Stimulated activated CD4-positive, alpha-beta T cell treated with anti-CD3 and anti-CD28 coated beads, Interleukin-12 subunit alpha, Interleukin-12 subunit beta, amount 100 ng/mL, for 48 hours (primary cell): ENCODE measurements around the gene CAMK1D.
A peak's percentile ranks its signal among the peaks of the same experiment; 100 is the strongest.
"Not testable (repeated sequence)": the region's sequence is repeated elsewhere in the genome, so short reads cannot be mapped to it uniquely, and the experiment has no call there.

Source experiments
- DNase-seq, 3 donors: peaks; one replicate each; pipeline ENCODE4 v3.0.0-alpha.2; 2020; ENCODE audit warnings: low read depth in 2 of 3, low spot score in 1 of 3

CAMK1D gene

DNA sequence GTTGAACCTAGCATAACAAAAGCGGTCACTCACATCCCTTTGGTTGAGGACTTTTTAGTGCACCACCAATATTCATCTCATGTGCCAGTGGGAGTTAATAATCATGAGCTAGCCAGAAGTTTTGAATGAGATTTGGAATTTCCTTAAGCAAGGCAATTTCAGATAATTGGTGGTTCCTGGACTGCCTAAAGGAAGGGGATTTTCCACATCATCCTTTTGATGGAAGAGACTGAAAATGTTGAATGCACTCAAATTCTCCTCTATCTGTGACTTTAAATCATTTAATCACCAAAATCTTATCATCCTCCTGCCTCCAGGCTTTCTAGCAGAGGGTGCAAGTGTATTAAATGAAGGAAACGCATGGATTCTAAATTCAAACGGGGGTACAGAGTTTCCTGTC lies 391.5 kb downstream of the CAMK1D start:
- no peak for DNase-seq

DNA sequence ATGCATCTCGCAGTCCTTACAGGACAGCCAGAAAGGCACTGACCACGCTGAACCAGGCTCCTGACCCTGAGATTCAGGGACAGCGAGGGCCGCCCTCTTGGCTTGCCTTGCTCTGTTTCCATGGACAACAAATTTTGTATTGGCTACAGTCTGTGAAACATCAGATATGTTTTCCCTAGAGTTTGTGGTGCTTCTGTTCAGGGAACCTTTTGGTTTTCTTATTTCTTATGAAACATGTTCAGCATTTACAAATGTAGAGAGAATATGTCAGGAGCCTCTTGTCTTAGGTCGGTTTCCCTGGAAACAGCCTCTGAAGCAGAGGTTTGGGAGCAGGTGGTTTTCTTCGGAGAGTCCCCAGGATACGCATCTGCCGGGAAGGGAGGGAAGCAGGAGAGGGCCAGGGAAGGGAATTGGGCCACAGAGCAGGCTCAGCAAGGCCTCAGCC lies 392.0 kb downstream of the CAMK1D start:
- no peak for DNase-seq

DNA sequence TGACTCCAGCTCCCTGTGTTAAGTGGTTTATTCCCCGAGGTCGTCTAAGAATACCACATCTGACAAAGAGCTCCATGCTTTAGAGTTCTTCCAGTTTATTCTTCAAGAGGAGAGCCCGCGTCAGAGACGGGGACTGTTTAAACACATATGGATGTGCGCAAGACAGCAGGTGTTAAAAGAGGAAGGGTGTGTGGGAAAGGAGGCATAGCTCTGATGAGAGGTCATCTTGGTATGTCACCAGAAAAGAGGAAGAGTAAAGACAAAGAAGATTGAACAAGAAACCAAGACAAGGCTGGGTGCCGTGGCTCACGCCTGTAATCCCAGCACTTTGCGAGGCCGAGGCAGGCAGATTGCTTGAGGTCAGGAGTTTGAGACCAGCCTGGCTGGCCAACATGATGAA lies 393.4 kb downstream of the CAMK1D start:
- no peak for DNase-seq

- not testable (repeated sequence) for DNase-seq
Observed at GRCh38 chr10:12743466-12743865, 394.1 kb downstream of the CAMK1D start.

DNA sequence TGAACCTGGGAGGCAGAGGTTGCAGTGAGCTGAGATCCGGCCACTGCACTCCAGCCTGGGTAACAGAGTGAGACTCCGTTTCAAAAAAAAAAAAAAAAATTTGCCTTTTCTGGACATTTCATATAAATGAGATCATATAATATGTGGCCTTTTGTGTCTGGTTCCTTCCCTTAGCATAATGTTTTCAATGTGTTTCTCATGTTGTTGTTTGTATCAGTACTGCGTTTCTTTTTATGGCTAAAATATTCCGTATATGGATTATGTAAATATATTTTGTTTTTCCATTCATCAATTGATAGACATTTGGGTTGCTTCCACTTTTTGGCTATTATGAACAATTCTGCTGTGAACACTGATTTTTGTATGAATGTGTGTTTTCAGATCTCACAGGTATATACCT lies 394.6 kb downstream of the CAMK1D start:
- no peak for DNase-seq

- no peak for DNase-seq
Observed at GRCh38 chr10:12748186-12748585, 398.8 kb downstream of the CAMK1D start.

DNA sequence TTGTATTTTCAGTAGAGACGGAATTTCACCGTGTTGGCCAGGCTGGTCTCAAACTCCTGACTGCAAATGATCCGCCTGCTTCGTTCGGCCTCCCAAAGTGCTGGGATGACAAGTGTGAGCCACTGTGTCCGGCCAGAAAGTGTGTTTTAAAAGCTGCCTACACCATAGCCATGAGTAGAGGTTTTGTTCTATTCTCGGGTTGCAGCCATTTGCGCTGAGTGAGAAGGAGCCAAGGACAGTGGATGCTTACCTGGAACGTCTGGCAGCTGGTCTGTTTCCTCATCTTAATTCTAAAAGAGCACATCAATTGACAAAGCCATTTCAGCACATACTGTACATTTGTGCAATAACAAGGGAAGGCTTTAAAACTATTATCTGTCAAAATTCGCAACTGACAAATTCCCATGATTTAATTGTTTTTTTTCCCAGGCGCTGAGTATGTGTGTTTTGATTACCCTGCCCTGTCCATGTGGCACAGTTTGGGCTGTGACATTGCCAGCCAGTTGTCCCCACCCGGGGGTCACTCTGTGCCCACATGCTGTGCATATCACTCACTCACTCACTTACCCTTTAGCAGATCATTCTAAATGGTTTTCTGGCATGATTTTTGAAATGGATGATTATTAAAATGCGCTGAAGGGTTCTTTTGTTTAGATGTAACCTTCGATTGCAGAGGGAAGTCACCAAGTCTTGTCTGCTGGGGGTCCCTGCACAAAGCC lies 400.6 kb downstream of the CAMK1D start:
- no peak for DNase-seq

DNA sequence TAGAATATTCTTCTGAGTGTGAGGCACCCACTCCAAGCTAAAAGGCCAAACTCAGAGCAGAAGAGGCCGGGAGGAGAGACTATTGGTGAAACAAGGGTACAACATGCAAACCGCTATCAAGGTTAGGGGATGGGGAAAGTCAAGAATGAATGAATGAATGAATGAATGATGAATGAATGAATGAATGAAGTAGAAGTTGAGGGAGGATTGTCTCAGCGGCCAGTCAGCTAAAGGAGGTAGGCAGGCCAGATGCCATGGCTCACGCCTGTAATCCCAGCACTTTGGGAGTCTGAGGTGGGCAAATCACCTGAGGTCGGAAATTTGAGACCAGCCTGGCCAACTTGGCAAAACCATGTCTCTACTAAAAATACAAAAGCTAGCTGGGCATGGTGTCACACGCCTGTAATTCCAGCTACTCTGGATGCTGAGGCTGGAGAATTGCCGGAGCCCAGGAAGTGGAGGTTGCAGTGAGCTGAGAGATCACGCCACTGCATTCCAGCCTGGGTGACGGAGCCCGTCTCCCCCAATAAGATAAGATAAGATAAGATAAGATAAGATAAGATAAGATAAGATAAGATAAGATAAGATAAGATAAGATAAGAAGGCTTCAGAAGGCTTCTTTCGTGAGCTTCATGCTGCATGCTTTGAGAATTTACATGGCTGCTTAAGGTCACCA lies 401.3 kb downstream of the CAMK1D start:
- DNase-seq, result no peak

DNA sequence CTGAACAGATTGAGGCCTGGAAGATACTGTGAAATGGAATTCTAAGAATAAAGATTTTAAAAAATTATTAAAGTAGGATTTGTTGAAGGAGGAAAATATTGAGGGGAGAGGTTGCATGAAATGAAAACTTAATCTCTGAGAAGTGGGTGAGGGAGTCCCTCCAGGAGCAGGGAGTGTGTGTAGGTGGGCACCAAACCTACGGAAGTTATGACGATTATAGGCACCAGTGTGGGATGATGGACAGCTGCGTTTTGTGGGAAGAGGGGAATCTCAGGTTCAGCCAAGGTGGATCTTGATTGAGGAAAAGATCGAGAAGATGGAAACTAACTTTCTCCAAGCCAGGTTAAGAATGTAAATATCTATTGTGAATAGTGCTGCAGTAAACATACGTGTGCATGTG lies 405.7 kb downstream of the CAMK1D start:
- DNase-seq, result no peak

GRCh38 chr10:12757351-12757750 lies 408.0 kb downstream of the CAMK1D start:
- DNase-seq, result no peak

- no peak for DNase-seq
Observed at GRCh38 chr10:12758271-12758670, 408.9 kb downstream of the CAMK1D start.

- DNase-seq, result no peak
Observed at GRCh38 chr10:12766223-12766622, 416.9 kb downstream of the CAMK1D start.

- DNase-seq, result no peak
Observed at GRCh38 chr10:12768156-12769100, 419.1 kb downstream of the CAMK1D start.

GRCh38 chr10:12769323-12770044 lies 420.1 kb downstream of the CAMK1D start:
- no peak for DNase-seq

- DNase-seq, result no peak
Observed at GRCh38 chr10:12771981-12772760, 422.8 kb downstream of the CAMK1D start.

DNA sequence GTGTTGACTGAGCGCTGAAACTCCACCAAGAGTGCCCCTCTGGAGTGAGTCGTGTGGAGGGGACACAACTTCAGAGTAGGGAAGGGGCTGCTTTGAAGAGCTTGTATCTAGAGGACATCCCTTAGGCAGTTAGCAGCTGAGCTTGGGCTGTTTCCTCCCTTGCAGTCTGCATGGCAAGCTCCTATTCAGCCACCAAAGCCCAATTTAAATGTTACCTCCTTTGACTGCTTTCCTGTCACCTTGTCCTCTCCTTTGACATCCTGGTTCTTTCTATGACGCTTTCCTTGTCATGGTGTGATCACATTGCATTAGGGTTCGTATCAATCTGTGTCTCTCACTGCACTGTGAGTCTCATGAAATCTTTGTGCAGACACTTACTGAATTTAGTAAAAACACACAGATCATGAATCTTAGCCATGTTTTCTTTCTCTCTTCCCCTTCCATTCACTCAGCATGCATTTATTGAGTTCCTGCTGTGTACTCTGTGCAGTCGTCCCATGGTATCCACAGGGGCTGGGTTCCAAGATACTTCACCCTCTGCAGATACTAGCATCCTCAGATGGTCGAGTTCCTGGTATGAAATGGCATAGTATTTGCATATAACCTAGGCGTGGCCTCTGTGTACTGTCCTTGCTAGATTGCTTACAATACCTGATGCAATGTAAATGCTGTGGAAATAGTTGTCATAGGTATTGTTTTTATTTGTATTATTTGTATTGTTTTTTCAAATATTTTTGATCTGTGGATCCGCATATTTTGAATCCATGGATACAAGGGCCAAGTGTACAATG lies 423.6 kb downstream of the CAMK1D start:
- no peak for DNase-seq

DNA sequence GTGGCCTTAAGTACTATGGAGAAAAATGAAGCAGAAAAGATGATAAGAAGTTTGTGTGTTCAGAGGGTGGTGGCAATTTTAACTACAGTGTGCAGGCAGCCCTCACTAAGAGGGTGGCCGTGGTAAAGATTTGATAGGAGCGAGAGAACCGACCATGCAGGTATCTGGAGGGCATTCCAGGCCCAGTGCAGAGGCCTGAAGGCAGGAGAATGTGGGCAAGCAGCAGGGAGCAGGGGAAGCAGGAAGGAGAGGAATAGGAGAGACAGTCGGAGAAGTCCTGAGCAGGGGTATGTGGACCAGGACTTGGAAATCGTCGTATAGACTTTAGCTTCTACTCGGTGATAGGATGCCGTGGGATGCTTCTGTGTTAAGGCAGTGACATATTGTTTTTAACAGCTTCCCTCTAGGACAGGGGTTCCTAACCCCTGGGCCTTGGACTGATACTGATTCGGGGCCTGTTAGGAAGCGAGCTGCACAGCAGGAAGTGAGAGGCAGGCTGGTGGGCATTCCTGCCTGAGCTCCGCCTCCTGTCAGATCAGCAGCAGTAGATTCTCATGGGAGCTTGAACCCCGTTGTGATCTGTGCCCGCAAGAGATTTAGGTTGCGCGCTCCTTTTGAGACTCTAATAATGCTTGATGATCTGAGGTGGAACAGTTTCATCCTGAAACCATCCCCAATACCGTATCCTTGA lies 425.0 kb downstream of the CAMK1D start:
- no peak for DNase-seq

- peak in 2 of 3 donors; percentile 15 to 16 for DNase-seq
Observed at GRCh38 chr10:12777840-12778585, 428.7 kb downstream of the CAMK1D start.
